Colonic mucosa (tissue), 4 donors: Measurements from ENCODE around the gene CLIP4. TPM values are rescaled to one million over a fixed set of nuclear protein-coding genes. Genes with fewer than 3 reads are reported as not detected.

Experiments
- DNase-seq: peaks from one replicate; pipeline ENCODE4 v3.0.0-alpha.2; 2020
- H3K27ac ChIP-seq: fragments of 200-600 bp; one replicate; pipeline ENCODE4 v1.8.0; 2021
- H3K27me3 ChIP-seq: fragments of 200-600 bp; one replicate; pipeline ENCODE4 v1.8.0; 2021
- H3K36me3 ChIP-seq: fragments of 200-600 bp; one replicate; pipeline ENCODE4 v1.8.0; 2021
- H3K4me1 ChIP-seq: fragments of 200-600 bp; one replicate; pipeline ENCODE4 v1.8.0; 2021; ENCODE audit warnings: mild to moderate bottlenecking
- H3K4me3 ChIP-seq: fragments of 200-600 bp; one replicate; pipeline ENCODE4 v1.8.0; 2021
- H3K9ac ChIP-seq, 2 donors: one replicate each; pipeline ENCODE4 v1.7.0; 2013; ENCODE audit warnings: control low read depth in 2 of 2, low read depth in 2 of 2, low read length in 2 of 2
- H3K9me3 ChIP-seq: fragments of 200-600 bp; one replicate; pipeline ENCODE4 v1.8.0; 2021
- CTCF ChIP-seq: fragments of 200-600 bp; IDR thresholded peaks from one replicate; pipeline ENCODE4 v1.8.0; 2022; ENCODE audit warnings: antibody characterized with exemption, mild to moderate bottlenecking
- intact Hi-C: fragments of 100-400 bp; cut with DNase I; formaldehyde crosslinking; loops from one replicate; pipeline ENCODE4 v1.14.1; 2022
- total RNA-seq, 2 donors: library from RNA; stranded (reverse); fragmentation: NEBNext Ultra II Directional in 1 of 2; extraction: Animal tissue kit (Norgen Biotek cat#: 25700) in 1 of 2; gene quantifications; one replicate each; pipeline ENCODE4 v1.2.1, GENCODE V29; 2021
- donor health status: healthy.
- donor health status: DM: no; HTN: no; CAD: no.
- donor health status: DM: no; HTN: no; CAD: no.

Gene CLIP4
- total RNA-seq, 2 donors from 2014 or later: 2.1 to 7.7 TPM

DNA sequence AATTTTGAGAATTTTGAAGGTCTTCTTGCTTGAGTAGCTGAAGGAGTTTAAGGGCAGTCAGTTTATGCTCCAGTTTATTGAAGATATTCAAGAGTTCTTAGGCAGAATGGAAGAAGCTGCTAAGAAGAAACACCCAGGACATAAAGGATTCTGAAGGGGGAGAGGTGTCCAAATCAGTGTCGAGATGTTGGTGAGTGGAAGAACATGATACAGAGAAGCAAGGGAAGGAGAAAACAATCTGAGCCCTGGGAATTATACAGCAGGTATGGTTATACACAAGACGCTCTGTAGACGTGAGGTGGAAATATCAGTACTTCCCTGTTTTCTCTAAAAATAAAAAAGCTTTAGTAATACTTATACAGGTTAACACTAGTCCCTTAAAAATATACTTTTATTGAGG, 60.1 kb downstream of the CLIP4 start:
- TF ChIP-seq CTCF: no peak
- Histone ChIP-seq H3K9ac (no peak overlapping the region), H3K9me3 (no peaks in the 10 kb centered on the region), H3K27ac (no peak overlapping the region), H3K4me3 (no peak overlapping the region), H3K27me3 (no peaks in the 10 kb centered on the region), H3K4me1 (no peaks in the 10 kb centered on the region), H3K36me3 (no peaks in the 10 kb centered on the region)
- DNase-seq: no peak
- intact Hi-C loops: no loop called here

DNA sequence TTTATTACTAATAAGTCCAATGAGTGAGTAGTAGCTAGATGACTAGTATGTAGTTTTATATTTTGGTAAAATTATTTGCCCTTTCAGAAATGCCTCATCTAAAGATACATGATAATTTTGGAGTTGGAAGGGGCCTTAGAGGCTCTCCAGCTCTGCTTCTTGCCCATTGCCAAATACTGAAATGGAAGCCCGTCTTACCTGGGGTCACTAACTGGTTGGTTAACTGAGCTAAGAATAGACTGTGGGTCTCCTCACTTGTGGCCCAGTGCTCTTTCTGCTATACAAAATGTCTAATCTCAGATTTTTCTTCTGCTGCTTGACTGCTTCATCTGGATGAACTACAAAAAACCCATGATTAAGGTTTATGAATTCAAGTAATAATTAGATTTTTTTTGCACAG, 67.1 kb downstream of the CLIP4 start:
- intact Hi-C loops: no loop called here
- Histone ChIP-seq H3K4me3 (no peak overlapping the region), H3K4me1 (no peaks in the 10 kb centered on the region), H3K9me3 (no peaks in the 10 kb centered on the region), H3K36me3 (no peaks in the 10 kb centered on the region), H3K27me3 (no peaks in the 10 kb centered on the region), H3K27ac (no peak overlapping the region), H3K9ac (no peak overlapping the region)
- no peak for TF ChIP-seq CTCF
- no peak for DNase-seq

DNA sequence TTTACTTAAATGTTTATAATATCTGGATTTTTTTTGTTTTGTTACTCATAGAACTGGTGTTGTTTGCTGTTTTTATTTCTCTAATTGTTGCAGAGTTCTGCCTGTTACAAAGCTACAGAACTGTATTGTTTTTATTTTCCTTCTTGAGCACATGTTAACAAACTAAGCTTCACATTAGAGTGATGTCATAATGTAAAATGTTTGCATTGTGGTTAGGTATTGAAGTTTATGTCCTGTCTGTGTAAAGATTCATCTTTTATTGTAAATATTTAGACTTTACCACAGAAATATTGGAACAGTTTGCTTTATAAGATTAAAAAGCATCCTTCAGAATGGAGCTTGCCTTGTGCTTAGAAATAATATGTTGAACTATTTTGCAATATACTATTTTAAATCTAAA, 67.7 kb downstream of the CLIP4 start:
- Histone ChIP-seq H3K36me3 (no peaks in the 10 kb centered on the region), H3K4me3 (no peak overlapping the region)

GRCh38 chr2:29184531-29184930, 69.3 kb downstream of the CLIP4 start:
- no peaks in the 10 kb centered on the region for H3K36me3 ChIP-seq
- intact Hi-C loops: no loop called here
- no peak for TF ChIP-seq CTCF
- no peak overlapping the region for H3K4me3 ChIP-seq
- H3K4me1 ChIP-seq: no peaks in the 10 kb centered on the region
- H3K9ac ChIP-seq: no peak overlapping the region
- H3K9me3 ChIP-seq: no peaks in the 10 kb centered on the region
- DNase-seq: no peak
- no peaks in the 10 kb centered on the region for H3K27me3 ChIP-seq
- H3K27ac ChIP-seq: no peak overlapping the region

More for the DNA sequence above, 67.7 kb downstream of the CLIP4 start:
- no peak for DNase-seq
- intact Hi-C loops: no loop called here
- no peak overlapping the region for H3K27ac ChIP-seq
- no peaks in the 10 kb centered on the region for H3K4me1 ChIP-seq
- TF ChIP-seq CTCF: no peak
- H3K9me3 ChIP-seq: no peaks in the 10 kb centered on the region
- H3K9ac ChIP-seq: no peak overlapping the region
- H3K27me3 ChIP-seq: no peaks in the 10 kb centered on the region

GRCh38 chr2:29186817-29187216, 71.6 kb downstream of the CLIP4 start:
- H3K27me3 ChIP-seq: no peaks in the 10 kb centered on the region
- intact Hi-C loops: no loop called here
- no peaks in the 10 kb centered on the region for H3K36me3 ChIP-seq
- no peaks in the 10 kb centered on the region for H3K4me1 ChIP-seq
- no peak for TF ChIP-seq CTCF
- no peaks in the 10 kb centered on the region for H3K9me3 ChIP-seq
- no peak for DNase-seq
- no peak overlapping the region for H3K9ac ChIP-seq
- no peak overlapping the region for H3K27ac ChIP-seq
- no peak overlapping the region for H3K4me3 ChIP-seq

- no peak overlapping the region for H3K9ac ChIP-seq
- intact Hi-C loops: no loop called here
- no peaks in the 10 kb centered on the region for H3K36me3 ChIP-seq
- no peak overlapping the region for H3K27ac ChIP-seq
- no peaks in the 10 kb centered on the region for H3K4me1 ChIP-seq
- no peaks in the 10 kb centered on the region for H3K27me3 ChIP-seq
- H3K9me3 ChIP-seq: no peaks in the 10 kb centered on the region
- no peak for TF ChIP-seq CTCF
- no peak overlapping the region for H3K4me3 ChIP-seq
- no peak for DNase-seq
Observed at GRCh38 chr2:29187926-29188325, 72.7 kb downstream of the CLIP4 start.
